Prostate gland (tissue), 2 donors: ENCODE measurements around the gene TSC22D1. TPM values are rescaled to one million over a fixed set of nuclear protein-coding genes. Genes with fewer than 3 reads are reported as not detected.

ENCODE experiments used
- DNase-seq: peaks from one replicate; pipeline ENCODE4 v3.0.0-alpha.2; 2019; ENCODE audit warnings: low spot score
- H3K27ac ChIP-seq, 2 donors: fragments of 200-600 bp; sonication (generic); 2 replicates each; pipeline ENCODE4 v1.5.1; 2017 to 2019
- H3K27me3 ChIP-seq: fragments of 200-600 bp; sonication (generic); replicated peaks from 2 replicates; pipeline ENCODE4 v1.5.1; 2019; ENCODE audit not compliant: insufficient read depth
- H3K36me3 ChIP-seq, 2 donors: fragments of 200-600 bp; sonication (generic); 1 replicate in 1 of 2; 2 replicates in 1 of 2; pipeline versions ENCODE4 v1.5.1 to v1.8.1; 2017 to 2019
- H3K4me1 ChIP-seq: fragments of 200-600 bp; sonication (generic); replicated peaks from 2 replicates; pipeline ENCODE4 v1.5.1; 2019
- H3K4me3 ChIP-seq, 2 donors: fragments of 200-600 bp; sonication (generic); 2 replicates each; pipeline ENCODE4 v1.5.1; 2017 to 2019
- H3K9me3 ChIP-seq: fragments of 200-600 bp; sonication (generic); 2 replicates; pipeline ENCODE4 v1.5.1; 2017
- CTCF ChIP-seq, 4 experiments: fragments of 200-600 bp in 2 of 4; fragments of 450-650 bp in 2 of 4; sonication (generic) in 2 of 4; IDR thresholded peaks; 1 replicate in 3 of 4; 2 replicates in 1 of 4; pipeline ENCODE4 v1.5.1; 2016 to 2019; ENCODE audit warnings: antibody characterized with exemption in 4 of 4, mild to moderate bottlenecking in 2 of 4, moderate library complexity in 2 of 4
- POLR2A ChIP-seq: fragments of 450-650 bp; IDR thresholded peaks from one replicate; pipeline ENCODE4 v1.6.1; 2016; ENCODE audit warnings: antibody characterized with exemption, mild to moderate bottlenecking
- POLR2AphosphoS5 ChIP-seq: sonication (generic); formaldehyde crosslinking; IDR thresholded peaks from one replicate; pipeline ENCODE4 v1.6.1; 2017; ENCODE audit warnings: antibody characterized with exemption
- WGBS: methylation state at CpG from one replicate; pipeline ENCODE4 v1.1.5; 2018; 5-methylcytosine and 5-hydroxymethylcytosine counted together
- intact Hi-C: fragments of 100-400 bp; cut with DNase I; formaldehyde crosslinking; loops from one replicate; pipeline ENCODE4 v1.14.2; 2022
- total RNA-seq, 2 donors: library from RNA; depleted of rRNA; stranded (reverse); fragments of >200 nt; gene quantifications; one replicate each; pipeline ENCODE4 v1.1.0, GENCODE V29; 2016

Gene TSC22D1
- total RNA-seq, 2 donors from 2014 or later = 185 to 237 TPM

- TF ChIP-seq POLR2AphosphoS5 = no peak
- TF ChIP-seq CTCF (IDR thresholded peaks at IDR 0.05) = no peak
- TF ChIP-seq POLR2A = no peak
- intact Hi-C loops = no loop called here
- no peaks in the 10 kb centered on the region for H3K4me1 ChIP-seq
- H3K9me3 ChIP-seq = no peaks in the 10 kb centered on the region
- no peaks in the 10 kb centered on the region for H3K36me3 ChIP-seq
- no peak overlapping the region for H3K4me3 ChIP-seq
- 46% methylated on average over 5 of the region's 5 CpGs for WGBS
- no peaks in the 10 kb centered on the region for H3K27me3 ChIP-seq
- no peak for DNase-seq
- H3K27ac ChIP-seq = no peak overlapping the region
Observed at GRCh38 chr13:44383945-44384344, 192.2 kb downstream of the TSC22D1 start.

GRCh38 chr13:44382635-44383145 is 193.4 kb downstream of the TSC22D1 start:
- WGBS = 61% methylated on average over 5 of the region's 5 CpGs
- peak; percentile 51 for DNase-seq
- TF ChIP-seq POLR2AphosphoS5 = peak; percentile 64
- no peak for TF ChIP-seq POLR2A
- no peak for TF ChIP-seq CTCF (IDR thresholded peaks at IDR 0.05)

More at GRCh38 chr13:44382635-44383145, 193.4 kb downstream of the TSC22D1 start:
- H3K36me3 ChIP-seq = no peaks in the 10 kb centered on the region
- H3K4me1 ChIP-seq = no peaks in the 10 kb centered on the region
- intact Hi-C loops = no loop called here
- H3K4me3 ChIP-seq = no peak overlapping the region
- no peaks in the 10 kb centered on the region for H3K27me3 ChIP-seq
- peak overlapping the region; percentile 49 to 56 for H3K27ac ChIP-seq
- H3K9me3 ChIP-seq = no peaks in the 10 kb centered on the region

Other genes with a start within 250 kb of the TSC22D1 start
- gene SERP2, start 202.5 kb downstream of the TSC22D1 start, total RNA-seq = 10 to 100 TPM in 1 of 2 donors, 1 to 10 TPM in 1; 3.3 to 14.5 TPM